ENCODE data around the gene MYRFL.

- no peak for TF ChIP-seq CTCF (IDR thresholded peaks at IDR 0.05)
- no peak for TF ChIP-seq POLR2A (IDR thresholded peaks at IDR 0.05)
- TF ChIP-seq POLR2AphosphoS5 (IDR thresholded peaks at IDR 0.05): peak; percentile 64
Observed at GRCh38 chr12:69919495-69919894, 94.5 kb downstream of the MYRFL start.
